HPDE6-E6E7 (cell line): Measurements from ENCODE around the gene CFAP45.

ENCODE experiments used
- DNase-seq: peaks from one replicate; pipeline ENCODE4 v3.0.0; 2011; ENCODE audit warnings: missing footprints; ENCODE audit errors: extremely low spot score

CFAP45 gene

DNA sequence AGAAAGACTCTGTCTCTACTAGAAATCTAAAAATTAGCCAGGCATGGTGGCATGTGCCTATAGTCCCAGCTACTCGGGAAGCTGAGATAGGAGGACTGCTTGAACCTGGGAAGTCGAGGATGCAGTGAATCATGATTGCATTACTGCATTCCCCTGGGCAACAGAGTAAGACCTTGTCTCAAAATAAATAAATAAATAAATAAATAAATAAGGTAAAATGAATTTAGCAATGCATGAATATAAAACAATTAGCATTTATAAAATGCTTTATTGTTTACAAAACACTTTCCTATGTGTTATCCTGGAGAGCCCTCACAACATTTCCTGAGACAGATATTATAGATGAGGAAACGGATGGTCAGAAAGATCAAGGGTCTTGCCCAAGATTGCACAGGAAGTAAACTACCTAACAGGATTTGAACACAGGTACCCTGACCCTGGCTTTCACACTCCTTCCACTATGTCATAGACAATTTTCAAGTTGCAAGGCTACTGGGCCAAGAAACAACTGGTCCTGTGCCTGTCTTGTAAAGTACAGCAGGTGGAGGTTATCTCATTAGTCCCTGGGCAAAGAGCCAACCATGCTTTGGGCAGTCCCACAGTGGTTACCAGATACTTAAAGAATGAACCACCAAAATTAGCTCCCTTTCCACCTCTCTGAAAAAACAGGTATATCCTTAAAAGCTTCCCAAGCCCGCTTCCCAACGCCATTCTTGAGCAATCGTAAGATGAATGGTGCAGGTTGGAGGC lies 22.1 kb downstream of the CFAP45 start:
- no peak for DNase-seq

DNA sequence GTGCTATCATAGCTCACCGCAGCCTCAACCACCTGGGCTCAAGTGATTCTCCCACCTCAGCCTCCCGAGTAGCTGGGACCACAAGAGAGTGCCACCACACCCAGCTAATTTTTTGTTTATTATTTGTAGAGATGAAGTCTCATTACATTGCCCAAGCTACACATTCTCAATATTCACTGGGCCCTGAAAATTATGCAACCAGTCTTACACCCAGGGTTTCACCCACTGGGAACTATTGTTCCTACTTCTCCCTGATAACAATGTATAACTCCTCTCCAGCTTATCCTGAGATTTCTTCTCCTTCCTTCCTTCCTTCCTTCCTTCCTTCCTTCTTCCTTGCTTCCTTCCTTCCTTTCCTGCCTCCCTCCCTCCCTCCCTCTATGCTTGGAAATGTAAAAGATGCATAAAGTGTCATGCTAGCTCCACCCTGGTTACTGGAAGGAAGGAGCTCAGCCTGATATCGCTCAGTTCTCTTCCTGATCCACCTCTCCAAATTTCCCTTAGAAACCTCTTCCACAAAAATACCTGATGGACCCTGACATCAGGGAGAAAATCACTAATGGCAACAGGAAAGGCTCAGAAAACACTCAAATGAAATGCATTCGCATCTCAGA lies 26.3 kb downstream of the CFAP45 start:
- DNase-seq: no peak

DNA sequence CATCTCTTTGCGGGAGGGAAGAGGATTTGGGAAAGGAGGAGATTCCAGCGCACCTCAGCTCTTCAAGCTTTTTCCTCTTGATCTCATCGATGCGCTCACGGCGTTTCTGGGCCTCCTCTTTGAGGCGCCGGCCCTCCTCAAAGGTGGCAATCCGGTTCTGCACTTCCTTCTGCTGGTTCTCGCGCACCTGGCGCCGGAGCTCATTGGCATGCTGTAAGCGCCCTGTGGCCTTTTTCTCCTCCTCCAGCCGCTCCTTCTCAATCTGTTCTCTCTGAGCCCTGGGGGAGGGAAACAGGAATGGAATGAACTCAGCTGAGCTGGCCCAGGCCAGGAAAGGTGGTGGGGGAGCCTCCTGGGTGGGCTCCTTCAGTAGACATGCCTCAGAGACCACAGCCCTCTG lies 27.1 kb downstream of the CFAP45 start:
- no peak for DNase-seq

DNA sequence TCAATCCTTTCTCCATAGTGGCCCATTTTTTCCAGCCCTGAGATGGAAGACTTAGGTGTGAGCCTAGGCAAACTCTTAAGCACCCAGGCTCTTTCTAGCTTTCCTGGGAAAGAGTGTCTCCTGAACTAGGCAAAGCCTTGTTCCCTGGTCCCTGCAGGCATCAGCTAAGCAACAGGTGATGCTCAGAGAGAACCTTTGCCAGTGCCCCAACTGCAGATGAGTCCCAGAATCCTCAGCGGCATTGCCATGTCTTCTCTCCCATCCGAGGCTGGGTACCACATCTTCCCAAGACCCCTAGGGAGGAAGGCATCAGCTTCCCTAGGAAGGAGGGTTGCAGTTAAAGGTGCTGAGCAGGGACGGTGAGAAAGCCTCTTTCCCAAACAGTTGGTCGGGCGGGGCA lies 29.3 kb downstream of the CFAP45 start:
- no peak for DNase-seq

DNA sequence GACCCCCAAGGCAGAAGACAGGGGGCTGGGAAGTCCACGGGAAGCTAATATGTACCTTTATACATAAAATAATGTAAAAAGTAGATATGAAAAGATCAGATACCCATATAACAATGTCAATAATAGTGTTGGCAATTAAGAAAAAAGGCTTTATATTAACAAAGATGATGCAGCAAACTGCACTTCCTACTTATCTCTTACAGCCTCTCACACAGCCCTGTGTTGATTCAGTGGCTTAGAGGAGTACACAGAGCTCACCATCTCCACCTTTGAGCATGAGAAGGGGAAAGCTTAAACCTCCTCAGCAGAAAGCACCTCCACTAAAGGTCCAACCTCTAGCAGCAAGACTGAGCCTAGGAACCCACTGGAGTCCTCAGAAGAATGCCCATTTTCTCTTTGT lies 30.4 kb downstream of the CFAP45 start:
- DNase-seq: no peak

DNA sequence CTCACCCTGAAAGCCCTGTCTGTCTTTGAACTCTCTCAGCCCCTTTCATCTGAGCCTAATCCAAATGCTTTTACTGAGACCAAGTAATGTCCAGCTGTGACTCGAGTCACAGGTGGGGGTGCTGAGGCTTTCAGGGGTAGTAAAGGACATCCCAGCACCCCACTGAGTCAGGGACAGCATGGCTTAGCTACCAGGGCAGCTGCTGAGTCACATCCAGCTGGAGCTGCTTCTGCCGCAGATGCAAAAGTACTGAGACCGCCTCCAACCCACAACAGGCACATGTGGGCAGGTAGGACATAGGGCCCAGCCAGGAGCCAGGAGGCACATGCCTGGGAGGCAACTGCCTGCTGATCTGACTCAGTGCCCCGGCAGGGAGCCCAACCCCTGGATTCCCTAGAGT lies 30.8 kb downstream of the CFAP45 start:
- peak; percentile 72 for DNase-seq

DNA sequence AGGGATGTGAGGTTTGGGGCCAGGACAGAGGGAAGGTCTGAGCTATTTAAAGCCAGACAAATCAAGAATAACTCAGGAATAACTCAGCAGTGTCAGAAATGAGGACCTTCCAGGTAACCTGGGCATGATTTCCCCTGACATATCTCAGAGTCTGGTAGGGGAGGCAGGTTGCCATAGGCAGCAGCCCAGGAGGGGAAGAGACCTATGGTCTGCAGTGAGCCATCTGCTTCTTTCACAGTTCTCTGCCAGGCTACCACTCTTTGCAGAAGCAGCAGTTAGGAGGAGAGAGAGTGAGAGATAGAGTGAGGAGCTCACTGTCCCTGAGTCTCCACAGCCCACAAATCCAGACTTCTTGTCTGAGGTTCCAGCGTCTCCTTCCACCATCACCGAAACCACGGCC lies 31.2 kb downstream of the CFAP45 start:
- DNase-seq: no peak

DNA sequence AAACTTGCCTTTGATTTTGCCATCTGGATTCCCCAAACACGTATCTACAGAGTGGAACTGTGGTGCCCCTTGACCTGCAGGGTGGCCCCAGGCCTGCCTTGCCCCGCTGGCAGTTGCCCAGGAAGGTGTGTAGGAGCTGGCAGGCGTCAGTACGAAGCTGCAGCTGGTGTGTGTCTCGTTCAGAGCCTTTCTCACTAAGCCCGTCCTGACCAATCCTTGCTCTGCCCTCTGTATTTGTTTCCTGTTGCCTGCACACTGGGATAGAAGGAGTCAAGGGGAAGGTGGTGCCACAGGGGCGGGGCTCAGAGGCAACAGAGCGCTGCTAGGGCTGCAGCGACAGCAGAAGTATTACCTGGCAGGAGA lies 32.3 kb downstream of the CFAP45 start:
- DNase-seq: peak; percentile 61

DNA sequence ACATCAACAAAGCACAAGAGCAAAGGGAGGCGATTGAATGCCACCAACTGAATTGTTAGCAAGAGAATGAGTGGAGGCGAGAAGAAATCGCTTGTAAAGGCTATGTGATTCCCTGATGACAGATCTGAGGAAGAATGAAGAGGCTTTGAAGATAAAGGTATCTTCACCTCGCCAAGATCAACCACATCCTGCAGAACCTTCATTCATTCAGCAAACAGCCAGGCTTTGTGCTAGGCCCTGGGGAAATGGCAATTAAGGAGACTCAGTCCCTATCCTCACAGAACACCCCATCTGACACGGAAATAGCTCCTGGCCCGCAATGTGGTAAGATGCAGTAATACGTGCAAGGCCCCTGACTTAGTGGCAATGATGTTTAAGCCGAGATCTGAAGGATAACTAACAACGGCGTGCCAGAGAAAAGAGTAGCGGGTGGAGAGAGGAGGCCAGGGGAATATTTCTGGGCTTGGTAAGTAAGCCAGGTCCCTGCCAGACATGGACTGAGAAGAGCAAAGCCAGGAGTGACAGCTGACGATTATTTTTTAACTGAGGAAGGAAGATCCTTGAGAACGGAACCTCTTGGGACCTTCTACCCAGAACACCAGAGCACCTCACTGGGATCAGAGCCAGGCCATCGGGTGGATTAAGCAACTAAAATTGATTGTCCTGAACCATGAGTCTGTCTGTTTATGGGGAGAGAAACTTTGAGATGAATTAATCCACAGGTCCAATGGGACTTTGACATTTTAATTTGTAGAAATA lies 32.9 kb downstream of the CFAP45 start:
- no peak for DNase-seq

DNA sequence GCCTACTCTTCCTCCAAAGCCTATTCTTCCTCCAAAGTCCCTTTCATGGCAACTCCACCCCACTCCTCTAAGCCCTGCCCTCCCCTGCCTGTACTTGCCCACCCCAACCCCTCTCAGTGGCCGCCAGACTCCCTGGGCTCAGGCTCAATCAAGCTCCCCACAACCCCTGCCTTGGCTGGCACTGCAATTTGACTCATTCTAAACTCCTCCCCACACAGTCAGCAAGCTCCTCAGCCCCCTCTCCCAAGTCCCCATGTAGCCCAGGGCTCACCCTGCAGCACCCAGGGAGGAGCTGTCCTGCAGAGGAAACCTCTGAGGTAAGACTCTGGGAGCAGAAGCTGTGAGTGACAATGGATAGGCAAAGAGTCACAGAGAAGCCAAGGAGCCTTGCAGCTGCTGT lies 33.9 kb downstream of the CFAP45 start:
- DNase-seq: no peak

DNA sequence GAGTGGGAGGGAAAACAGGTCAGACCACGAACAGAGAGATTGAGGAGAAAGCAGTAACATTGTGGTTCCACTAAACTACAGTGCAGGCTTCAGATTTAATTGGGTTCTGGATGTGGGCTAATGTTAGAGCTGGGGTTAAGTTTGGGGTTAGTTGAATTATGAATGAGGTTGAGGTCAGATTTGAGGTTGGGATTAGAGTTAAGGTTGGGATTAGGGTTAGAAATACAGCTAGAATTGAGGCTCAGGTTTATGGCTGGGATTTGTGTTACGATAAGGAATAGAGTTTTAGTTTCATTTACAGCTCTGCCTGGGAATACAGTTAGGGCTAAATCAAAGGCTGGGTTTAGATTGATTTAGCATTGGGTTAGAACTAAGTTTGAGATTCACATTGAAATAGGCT lies 35.7 kb downstream of the CFAP45 start:
- DNase-seq: no peak

DNA sequence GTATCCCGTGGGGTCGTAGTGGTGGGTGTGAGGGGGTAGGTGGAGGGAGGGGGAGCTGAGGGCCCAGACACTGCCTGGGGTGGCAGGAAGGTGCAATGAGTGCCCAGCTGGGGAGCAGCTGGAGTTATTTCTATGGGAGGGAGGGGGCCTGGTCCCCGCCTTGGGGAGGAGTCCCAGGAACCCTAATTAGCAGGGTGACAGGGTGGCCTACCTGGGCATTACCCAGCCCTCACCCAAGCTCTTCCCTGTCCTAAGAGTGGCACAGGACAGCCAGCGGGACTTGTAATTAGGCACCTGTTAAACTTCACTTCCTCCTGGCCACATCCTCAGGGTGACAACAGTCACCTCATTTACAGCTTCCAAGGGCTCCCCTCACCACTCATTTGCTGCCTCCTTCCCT lies 37.4 kb downstream of the CFAP45 start, which contains the start of gene VSIG8:
TSS of gene VSIG8 (minus strand) at position 101 of the 400 bp plus-strand sequence. CDS start 136 bp downstream, outside the sequence.
- DNase-seq: no peak

DNA sequence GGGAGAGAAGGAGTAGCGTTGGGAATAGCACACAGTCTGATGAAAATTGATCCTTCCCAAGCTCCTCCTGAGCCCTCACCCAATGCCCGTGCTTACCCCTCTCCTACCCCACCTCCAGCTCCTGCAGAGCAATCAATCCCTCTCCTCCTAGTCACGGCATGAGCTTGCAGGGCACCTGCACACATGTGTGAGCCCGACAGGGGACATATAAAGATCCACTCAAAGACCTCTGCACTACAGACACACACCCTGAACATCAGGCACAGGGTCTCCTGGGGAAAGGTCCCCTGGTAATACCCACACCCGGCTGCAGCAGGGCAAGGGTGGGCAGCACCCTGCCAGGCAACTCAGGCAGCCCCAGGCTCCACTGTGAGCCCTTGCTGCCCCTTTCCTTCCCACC lies 37.9 kb downstream of the CFAP45 start:
- no peak for DNase-seq

DNA sequence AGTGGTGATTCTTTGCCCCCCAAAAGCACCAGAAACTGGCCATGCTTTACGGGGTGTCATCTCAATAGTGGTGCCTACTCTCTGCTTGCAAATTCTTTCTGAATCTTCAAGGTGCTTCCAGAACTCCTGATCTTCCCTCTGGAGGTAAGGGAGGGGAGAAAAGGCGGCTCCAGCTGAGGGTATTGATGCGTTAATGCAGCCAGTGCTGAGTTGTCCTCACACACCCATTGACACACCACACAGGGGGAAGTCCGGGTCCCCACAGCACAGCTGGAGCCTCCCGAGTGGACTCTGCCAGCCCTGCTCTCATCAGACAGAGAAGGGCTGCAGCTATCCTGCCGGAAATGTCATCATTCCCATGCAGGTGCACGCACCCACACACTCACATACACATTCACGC lies 38.7 kb downstream of the CFAP45 start:
- no peak for DNase-seq

DNA sequence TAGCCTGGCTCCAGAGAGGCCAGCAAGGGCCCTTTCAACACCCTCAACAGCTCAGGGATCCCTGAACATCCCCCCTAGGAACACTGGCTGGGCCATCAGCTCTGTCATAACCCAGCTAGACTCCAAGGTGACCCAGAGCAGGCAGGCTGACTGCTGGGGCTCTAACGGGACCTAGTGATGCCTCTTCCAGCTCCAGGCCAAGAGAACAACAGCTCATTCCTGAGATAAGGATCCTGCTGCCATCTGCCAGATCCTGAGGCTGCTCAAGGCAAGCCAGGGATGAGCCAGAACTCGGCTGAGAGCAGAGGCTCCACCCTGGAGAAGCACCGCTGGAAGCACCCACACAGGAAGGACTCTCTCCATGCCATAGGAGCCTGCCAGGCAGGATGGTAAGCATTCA lies 39.5 kb downstream of the CFAP45 start:
- DNase-seq: no peak

DNA sequence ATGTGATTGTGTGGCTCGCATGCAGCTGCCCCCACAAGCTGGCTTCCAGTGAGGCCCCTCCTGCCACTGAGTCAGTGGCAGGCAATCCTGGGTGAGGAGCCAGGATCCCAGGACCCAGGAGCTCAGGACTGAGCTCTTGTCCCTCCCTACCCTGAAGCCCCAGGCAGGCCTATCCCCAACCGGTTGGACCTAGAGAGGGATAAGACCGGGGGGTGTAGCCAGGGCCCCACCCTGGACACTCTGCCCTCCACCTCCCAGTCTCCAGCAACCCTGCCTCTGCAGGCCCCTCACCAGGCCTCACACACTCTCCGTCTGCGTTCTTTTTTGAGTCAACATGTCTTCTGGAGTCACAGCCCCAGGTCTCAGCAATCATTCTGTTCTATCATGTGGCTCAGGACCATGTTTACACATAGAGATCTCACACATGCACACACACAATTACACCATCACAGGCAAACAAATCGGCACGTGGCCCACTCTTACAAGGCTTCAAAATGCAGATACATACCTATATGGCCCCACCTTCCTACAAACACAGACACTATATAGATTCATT lies 40.1 kb downstream of the CFAP45 start:
- DNase-seq: no peak

DNA sequence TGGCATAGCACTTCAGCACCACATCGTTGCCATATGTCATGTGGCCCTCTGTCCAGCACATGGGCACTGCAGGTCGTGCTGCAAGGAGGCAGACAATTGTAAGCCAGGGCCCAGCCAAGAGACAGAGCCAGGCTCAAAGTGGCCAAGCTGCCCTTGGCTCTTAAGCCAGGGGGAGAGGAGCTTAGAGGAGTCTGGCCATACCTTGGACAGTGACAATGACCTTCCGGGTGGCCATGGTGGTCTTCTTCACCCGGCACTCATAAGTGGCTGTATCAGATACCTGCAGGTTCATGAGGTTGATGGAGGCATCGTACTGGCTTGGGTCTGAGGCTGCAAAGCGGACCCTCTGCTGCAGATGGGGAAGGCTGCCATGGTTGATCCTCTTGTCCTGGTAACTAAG lies 42.1 kb downstream of the CFAP45 start:
- DNase-seq: no peak

DNA sequence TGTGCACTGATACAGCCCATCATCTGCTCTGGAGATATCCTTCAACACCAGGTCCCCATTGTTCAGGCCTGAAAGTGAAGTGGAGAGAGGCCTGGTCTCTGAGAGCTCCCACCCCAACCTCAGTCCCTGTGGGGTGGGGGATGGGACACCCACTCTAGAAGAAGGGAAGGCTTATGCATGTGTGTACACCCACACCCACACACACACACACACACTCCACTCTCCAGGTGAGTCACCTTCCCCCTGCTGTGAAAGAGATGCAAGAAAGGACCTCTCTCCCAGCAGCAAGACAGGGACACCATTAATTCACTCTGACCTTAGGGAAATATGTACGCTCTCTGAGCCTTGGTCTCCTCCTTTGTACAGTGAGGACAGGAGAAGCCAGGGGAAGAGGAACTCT lies 43.4 kb downstream of the CFAP45 start:
- DNase-seq: no peak

DNA sequence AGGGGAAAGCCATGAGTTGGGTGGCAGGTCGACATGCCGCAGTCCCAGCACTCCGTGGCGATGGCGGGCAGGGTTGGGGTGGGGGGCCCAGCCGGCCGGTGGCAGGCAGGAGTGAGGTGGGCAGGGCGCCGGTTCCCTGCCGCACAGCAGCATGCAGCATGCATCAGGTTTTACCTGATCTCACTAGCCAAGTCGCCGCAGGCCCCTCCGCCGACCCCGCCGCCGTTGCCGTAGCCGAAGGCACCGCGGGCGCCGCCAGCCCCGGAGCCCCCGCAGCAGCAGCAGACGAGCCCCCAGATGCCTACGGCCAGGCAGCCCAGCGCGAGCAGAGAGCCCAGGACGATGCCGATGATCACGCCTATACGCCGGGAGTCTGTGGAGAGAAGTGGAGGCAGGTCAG lies 44.3 kb downstream of the CFAP45 start:
- no peak for DNase-seq

DNA sequence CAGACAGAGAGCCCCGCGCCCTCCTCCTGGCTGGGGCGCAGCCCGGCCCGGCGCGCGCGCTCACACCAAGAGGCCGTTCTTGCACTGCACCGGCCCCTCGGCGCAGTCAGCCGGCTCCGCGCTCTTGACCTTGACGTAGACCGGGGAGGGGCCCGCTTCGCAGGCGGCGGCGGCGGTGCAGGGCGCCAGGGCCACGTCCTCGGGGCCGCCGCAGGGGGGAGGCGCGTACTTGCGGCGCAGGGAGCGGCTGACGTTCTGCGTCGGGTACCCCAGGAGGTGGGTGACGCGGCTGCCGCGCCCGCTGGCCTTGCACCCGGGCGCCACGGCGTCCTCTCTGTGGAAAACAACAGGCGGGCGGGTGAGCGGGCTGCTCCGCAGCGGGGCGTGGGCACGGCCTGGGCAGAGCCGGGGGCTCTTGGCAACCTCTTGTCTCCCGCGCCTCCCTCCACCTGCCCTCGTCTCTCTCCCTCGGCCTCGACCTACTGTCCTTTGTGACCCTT lies 45.2 kb downstream of the CFAP45 start:
- peak; percentile 62 for DNase-seq

DNA sequence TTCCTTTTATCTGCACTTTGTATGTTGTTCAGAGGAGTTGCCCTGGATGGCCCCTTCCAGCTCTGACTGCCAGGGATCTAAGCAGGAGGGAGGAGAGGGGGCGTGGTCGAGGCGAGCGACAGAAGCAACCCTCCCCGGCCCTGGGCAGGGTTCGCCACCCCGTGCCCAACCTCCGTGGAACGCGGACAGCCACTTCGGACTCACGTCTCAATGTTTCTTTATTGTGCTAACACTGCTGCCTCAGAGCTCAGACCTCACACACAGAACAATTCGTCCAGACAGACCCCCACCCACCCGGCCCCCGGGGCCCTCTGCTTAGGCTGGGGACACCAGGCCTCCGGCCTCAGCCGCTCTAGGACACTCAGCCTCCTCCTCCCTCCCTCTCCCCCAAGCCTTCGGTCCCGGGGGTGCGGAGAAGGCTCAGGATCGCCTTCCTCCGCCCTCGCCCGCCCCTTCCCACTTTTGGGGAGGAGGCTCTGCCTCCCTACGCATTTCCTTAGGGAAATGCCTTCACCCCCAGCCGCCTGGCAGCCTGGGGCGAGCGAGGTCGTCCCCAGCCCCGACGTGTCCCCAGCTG lies 45.8 kb downstream of the CFAP45 start:
- DNase-seq: no peak
